GM21367 (cell line): ENCODE results near the gene DLD.
"Not testable (repeated sequence)": the region's sequence is repeated elsewhere in the genome, so short reads cannot be mapped to it uniquely, and the experiment has no call there.

Experiments
- ATAC-seq: cut with Tn5 transposase; IDR thresholded peaks from one replicate; pipeline ENCODE4 v1.9.1; 2021; ENCODE audit not compliant: unreplicated experiment

Gene DLD

DNA sequence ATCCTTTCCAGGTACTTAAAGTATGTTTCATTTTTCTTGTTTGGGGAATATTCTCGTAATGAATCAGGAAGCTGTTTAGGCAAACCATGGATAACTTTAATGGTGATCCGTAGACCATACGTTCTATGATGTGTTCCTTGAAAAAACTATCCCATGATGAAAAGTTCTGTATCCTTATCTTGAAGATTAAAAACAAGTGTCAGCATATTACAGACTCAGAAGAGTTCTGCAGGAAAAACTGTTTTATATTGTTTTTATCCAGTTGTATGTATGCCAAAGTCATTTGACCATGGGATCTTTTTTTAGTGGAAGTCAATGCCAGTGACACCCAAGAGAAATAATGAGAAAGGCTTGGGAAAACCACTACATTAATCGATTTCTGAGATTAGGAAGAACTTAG is 52.0 kb downstream of the DLD start:
- ATAC-seq, result no peak

GRCh38 chr7:107944411-107945169 is 53.6 kb downstream of the DLD start:
- no peak for ATAC-seq

GRCh38 chr7:107945332-107945731 is 54.3 kb downstream of the DLD start:
- no peak for ATAC-seq

DNA sequence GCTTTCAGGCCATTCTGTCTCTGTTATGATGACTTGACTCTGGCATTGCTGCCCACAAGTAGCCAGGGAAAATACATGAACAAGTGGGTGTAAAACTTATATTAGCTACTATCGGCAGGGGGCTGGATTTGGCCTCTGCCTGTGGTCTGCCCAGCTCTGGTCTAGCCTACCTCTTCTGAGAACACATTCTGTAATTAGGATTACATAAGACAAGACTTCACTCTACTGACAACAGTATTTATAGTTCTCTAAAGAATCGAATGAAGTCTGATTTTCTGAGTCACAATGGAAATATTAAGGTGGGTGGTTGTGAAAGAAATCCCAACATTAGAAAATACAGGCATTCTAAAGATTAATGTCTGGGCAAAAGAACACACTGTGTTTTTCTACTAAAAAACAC is 55.5 kb downstream of the DLD start:
- no peak for ATAC-seq

DNA sequence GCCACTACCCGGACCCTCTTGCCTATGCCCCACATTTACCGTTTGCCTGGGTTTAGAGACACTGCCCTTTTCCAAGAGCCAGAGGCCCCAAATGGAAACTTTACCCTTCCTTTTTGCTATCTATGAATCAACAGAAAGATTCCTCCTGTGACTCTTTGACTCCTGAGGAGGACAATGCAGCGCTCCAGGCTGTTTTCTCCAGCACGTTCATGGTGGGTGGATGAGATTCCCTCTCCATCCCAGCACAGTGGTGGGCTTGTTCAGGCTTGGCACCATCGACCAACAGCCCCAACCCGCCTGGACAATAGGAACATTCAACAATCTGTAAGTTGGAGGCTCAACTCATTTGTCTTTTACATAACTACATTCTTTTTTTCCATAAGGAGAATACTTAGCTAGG is 55.9 kb downstream of the DLD start:
- ATAC-seq, result no peak

DNA sequence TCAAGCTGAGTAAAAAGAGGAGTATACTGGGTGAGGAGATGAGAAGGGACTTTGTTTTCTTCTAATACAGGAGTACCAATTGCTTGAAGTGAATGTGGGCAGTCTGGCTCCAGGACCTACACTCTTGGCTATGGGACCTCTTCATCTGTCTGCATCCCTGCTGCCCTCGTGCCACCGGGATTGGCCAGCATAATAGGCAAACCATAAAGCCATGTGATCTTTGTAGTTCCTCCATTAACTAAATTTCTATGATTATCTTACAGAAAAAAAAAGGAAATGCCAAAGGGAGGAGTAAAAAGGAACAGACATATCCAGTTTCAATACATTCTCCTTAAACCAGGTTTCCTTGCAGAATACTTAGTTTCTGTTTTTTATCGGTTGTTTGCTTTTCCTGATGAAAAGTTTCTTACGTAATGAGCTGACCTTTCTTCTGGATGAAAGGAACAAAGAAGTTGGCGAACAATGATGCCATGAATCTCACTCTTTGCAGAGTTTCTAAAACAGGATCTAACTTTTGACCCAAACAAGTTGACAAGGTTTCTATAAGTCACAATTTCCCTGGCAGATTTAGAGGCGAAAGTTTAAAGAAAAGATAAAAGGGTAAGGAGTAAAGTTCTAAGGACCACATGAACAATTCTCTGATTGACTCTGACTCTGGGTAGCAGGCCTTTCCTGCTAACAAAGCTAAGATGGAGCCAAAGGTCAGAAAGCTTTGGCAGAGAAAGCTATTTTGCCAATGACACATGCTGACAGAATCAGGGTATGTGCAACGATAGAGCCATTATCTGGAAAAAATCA is 57.9 kb downstream of the DLD start:
- no peak for ATAC-seq

- no peak for ATAC-seq
These were observed 58.5 kb downstream of the DLD start for GRCh38 chr7:107949443-107949935.

- ATAC-seq, result no peak
These were observed 60.3 kb downstream of the DLD start for GRCh38 chr7:107951172-107951787.

- ATAC-seq, result no peak
These were observed 60.9 kb downstream of the DLD start for GRCh38 chr7:107951896-107952295.

DNA sequence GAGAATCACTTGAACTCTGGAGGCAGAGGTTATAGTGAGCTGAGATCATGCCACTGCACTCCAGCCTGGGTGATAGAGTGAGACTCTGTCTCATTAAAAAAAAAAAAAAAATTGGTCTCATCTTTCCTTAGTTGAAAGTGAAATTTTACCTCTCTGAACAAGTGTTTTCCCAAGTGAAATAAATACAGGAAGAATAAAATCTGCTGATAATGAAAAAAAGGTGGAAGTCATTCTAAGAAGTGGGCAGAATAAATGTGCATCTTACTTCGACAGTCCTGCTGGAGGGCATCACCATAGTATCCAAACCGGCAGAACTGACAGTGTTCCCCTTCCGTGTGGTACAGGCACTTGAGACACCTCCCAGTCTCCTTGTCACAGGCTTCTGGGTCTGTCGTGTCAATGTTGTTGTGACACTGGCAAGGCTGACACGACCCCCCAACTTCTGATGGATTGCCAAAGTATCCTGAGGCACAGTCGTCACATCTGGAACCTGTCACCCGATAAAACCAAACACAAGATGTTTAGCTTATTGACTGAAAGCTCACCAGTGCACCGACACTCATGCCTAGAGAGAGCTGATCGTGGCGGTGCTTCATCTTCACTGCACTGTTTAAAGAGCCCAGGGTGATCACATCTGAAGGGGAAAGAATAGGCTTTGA is 62.4 kb downstream of the DLD start:
- ATAC-seq, result no peak

DNA sequence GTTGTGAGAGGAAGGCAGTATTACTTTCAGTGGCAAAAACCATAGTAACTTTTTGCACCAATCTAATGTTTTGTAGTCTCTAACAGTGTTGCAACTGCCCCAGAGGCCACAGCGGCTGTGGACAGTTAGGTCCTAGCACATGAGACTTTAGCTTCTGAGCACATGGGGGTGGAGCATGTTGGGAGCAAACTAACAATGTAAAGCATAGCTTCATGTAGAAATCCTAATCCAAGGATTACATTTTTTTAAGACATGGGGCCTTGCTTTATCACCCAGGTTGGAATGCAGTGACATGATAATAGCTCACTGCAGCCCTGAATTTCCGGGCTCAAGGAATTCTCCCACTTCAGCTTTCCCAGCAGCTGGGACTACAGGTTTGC is 62.9 kb downstream of the DLD start:
- ATAC-seq, result no peak

- no peak for ATAC-seq
These were observed 64.4 kb downstream of the DLD start for GRCh38 chr7:107955394-107955793.

DNA sequence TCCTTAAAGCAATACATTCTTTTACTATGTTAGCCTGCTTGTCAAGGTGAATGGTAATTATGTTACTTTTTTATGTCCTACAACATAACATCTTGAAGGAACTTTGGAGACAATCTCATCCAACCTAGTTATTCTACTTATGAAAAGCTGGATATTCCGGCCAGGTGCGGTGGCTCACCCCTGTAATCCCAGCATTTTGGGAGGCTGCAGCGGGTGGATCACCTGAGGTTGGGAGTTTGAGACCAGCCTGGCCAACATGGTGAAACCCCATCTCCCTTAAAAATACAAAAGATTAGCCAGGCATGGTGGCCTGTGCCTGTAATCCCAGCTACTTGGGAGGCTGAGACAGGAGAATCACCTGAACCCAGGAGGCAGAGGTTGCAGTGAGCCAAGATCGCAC is 66.0 kb downstream of the DLD start:
- ATAC-seq, result not testable (repeated sequence)

- no peak for ATAC-seq
These were observed 66.5 kb downstream of the DLD start for GRCh38 chr7:107957436-107957835.

DNA sequence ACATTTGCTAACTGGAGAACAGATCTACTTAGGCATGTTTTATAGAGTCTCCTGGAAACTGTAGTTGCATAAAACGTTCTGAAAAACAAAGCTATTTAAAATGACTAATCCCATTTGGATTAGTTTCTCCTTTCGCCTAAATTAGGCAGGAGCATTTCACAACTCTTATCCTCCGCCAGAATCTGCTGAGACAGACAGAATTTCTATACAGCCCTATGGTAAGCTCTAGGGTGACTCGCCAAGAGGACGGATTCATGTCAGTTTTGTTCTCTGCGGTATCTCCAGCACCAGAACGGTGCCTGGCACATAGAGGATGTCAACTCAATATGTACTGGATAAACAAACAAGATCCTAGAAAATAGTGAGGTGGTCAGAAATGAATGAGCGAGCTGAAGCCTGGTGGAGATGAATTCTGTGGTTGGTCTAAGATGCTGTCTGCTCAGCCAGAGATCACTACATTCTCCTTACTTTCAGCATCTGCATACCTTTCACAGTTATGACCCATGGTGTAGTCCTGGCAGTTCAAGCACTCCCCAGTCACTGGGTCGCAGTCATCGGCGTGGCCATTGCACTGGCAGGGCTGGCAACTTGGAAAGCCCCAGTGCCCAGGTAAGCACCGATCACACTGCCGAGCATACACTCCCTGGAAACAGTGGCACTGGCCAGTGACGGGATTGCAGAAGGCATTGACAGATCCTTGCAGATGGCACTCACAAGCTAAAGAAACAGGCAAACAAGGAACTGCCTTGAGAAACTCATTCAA is 68.0 kb downstream of the DLD start:
- ATAC-seq, result no peak

- ATAC-seq, result no peak
These were observed 68.5 kb downstream of the DLD start for GRCh38 chr7:107959527-107959898.

DNA sequence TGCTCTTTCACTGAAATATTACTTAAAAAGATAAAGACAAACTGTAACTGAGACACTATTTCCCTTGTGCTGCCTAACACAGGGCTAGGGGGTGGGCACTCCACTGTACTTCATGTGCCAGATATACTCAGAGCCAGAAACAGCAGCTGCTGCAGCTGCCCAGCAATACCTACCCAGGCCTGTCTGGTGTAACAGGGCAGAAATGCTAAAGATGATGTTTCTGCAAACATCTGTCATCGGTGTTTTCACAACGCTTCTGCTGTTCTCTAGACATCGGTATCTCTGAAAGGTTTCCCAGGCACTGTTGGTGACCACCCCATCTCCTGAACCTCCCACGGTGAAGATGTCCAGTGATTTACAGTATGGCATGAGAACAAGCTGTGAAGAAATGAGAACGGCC is 69.3 kb downstream of the DLD start:
- no peak for ATAC-seq

GRCh38 chr7:107961405-107961804 is 70.4 kb downstream of the DLD start:
- ATAC-seq, result no peak

DNA sequence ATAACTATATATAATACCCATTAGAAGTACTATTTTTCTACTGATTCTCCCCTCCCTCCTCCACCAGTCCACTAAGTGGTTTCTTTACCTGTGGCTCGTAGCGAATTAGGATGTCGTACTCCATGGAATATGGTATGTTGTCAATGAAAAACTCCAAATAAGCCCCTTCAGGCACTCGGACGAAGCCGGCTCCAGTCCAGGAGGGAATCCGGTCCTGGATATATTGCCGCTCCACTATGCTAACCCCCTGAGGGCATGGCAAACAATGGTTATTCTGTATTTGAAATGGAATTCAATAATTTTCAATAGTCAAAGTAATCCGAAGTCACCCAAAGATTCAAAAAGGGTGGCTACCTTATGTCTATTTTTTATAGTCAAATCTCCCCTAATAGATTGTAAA is 71.8 kb downstream of the DLD start:
- no peak for ATAC-seq

DNA sequence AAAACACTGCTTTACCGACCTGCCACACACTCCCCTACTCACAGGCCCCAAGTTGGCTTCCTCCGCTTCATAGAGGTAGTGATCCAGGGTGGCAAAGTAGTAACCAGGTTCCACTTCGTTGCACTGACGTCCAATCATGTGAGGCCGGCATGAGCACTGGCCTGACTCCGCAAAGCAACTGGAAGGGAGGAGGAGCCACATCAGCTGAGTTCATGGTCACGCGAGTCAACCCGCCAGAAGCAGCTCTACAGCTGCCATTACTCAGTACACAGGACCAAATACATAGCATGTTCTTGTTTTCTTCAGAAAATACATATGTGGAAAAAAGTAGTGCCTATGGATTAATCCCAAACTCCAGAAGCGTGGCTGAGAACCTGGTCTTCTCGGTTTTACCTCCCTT is 73.5 kb downstream of the DLD start:
- ATAC-seq, result no peak

GRCh38 chr7:107966711-107967110 is 75.7 kb downstream of the DLD start:
- ATAC-seq, result no peak
